KBM-7 (cell line): ENCODE measurements around the gene CNDP1.
"Not testable (repeated sequence)": the region's sequence is repeated elsewhere in the genome, so short reads cannot be mapped to it uniquely, and the experiment has no call there.

ENCODE experiments used
- DNase-seq: peaks from one replicate; pipeline ENCODE4 v3.0.0-alpha.2; 2015
- in situ Hi-C: fragments of 300-500 bp; cut with MboI; formaldehyde crosslinking; loops from 2 replicates; pipeline ENCODE4 v1.14.3; 2020; ENCODE audit warnings: low sequenced_read_pairs, low pct_unique_long_range_greater_than_20kb, mixed read lengths

The CNDP1 gene

DNA sequence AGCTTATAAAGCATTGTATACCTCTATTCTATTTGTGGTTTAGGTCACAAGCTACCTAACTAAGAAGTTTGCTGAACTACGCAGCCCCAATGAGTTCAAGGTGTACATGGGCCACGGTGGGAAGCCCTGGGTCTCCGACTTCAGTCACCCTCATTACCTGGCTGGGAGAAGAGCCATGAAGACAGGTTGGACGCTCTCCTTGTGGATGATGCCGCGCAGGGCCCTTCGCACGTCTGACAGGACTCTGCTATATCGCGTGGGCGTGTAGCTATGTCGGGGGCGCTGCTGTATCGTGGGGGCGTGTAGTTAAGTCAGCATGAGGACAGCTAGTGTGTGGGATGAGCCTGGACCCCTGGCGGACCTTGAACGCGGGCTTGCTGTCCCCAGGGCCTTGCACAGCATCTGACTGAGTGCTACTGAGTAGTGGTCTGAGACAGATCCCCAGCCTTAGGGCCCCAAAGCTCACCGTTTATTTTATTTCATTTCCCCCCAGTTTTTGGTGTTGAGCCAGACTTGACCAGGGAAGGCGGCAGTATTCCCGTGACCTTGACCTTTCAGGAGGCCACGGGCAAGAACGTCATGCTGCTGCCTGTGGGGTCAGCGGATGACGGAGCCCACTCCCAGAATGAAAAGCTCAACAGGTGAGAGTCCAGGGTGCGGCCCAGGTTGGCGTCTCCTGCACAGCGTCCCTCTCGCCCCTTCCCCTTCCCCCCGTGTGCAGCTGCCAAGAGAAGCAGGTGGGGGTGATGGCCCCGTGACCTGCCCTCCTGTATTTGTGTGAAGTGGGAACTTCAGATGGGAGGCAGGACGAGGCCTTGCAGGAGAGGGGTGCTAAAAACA is 15.6 kb upstream of the CNDP1 start:
- in situ Hi-C loops = no loop called here
- no peak for DNase-seq

DNA sequence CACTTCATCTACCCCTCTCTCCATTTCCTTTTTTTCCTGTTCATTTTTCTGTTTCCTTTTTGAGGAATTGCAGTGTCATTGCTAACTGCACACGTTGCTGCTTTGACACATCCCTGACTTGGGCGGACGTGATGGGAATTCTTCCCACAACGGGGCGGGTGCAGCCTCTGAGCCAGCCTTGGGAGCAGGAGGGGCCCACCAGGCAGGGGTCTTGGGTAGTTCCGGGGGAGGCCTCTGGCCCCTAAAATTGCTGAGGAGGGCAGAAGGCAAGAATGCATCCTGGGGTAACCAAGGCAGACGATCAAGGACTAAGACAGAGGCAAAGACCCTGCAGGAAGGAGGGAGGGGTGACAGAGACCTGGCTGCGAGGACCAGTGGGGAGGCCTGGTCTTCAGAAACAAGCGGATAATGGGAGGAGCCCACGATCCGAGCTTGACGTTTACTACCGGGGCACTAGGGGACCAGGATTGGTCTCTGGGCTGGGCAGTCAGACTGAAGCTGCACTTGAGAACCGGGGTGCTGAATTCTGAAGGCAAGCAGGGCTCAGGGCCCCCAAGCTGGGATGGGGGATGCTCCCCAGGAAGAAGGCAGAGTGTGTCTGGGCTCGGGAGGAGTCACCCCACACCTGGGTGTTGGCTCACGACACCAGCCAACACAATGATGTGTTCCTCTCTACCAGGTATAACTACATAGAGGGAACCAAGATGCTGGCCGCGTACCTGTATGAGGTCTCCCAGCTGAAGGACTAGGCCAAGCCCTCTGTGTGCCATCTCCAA is 14.8 kb upstream of the CNDP1 start:
- no peak for DNase-seq
- in situ Hi-C loops = no loop called here

DNA sequence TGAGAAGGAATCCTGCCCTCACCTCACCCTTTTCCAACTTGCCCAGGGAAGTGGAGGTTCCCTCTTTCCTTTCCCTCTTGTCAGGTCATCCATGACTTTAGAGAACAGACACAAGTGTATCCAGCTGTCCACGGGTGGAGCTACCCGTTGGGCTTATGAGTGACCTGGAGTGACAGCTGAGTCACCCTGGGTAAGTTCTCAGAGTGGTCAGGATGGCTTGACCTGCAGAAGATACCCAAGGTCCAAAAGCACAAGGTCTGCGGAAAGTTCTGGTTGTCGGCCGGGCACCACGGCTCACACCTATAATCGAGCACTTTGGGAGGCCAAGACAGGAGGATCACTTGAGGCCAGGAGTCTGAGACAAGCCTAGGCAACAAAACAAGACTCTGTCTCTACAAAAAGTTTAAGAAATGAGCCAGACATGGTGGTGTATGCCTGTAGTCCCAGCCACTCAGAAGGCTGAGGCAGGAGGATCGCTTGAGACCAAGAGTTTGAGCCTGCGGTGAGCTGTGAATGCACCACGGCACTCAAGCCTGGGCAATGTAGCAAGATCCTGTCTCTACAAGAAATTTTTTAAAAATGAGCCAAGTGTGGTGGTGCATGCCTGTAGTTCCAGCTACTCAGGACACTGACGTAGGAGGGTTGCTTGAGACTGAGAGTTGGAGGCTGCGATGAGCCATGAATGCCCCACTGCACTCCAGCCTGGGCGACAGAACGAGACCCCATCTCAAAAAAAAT is 14.0 kb upstream of the CNDP1 start:
- no peak for DNase-seq
- in situ Hi-C loops = no loop called here

DNA sequence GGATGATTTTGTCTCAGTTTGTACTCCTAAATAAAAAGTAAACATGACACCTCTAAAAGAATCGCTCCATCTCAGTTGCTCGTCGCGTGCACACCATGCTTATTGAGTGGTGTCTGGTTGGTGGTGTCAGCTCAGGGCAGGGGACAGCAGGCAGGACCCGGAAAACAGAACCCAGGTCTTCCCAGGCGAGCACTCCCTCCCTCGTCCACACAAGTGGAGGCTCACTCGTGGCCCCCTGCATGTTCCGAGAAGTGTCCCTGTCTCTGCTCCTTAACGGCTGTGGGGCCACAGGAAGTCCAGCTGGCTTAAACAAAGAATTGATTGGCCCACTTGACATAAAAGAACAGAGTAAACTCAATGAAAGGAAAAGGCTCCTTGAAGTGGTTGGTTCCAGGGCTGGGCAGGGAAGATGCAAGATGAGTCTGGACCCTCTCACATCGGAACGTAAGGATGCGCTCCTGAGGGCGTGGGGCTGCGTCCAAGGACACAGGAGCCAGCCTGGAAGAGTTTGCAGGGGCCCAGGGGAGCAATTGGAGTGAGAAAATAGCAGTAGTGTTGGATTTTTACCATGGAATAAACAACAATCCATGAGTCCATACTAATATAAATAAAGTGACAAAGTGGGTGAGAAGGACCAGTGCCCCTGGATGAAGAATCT is 13.1 kb upstream of the CNDP1 start:
- in situ Hi-C loops = no loop called here
- DNase-seq = no peak

DNA sequence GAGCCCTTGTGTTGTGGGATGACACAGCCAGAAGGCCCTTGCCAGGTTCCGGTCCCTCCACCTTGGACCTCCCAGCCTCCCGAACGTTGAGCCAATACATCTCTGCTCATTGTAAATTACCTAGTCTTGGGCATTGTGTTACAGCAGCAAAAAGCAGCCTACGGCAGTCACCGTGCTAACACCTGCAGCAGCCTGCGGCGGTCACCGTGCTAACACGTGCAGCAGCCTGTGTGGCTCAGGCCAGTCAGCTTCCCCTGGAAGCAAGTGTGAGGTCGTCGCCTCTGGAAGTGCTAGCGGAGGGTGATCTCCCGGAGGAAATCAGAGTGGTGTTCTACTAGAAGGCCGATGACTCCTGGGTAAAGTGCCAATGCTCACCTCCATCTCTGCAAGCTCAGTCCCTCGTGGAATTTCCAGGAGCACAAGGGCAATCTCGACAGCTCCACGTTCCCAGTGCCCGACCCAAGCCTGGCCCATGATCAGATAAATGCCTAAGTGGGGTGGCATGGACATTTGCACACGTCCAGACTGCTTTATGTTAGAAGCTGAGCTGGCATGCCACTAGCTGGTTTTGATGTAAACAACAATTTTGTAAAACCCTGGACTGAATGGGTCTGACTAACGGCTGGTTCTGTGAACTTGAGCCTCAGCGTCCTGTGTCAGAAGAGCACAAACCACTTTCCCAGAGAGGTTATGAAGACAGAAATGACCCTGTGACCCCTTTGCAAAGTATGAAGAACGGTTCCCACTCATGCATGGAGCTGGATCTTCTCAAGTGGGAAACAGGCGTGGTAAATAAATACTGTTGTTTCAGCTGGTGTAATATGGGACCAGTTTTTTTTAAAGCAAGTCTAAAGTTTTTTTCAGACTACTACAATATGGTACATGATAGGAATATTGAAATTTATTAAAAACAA is 11.4 kb upstream of the CNDP1 start:
- in situ Hi-C loops = no loop called here
- DNase-seq = no peak

DNA sequence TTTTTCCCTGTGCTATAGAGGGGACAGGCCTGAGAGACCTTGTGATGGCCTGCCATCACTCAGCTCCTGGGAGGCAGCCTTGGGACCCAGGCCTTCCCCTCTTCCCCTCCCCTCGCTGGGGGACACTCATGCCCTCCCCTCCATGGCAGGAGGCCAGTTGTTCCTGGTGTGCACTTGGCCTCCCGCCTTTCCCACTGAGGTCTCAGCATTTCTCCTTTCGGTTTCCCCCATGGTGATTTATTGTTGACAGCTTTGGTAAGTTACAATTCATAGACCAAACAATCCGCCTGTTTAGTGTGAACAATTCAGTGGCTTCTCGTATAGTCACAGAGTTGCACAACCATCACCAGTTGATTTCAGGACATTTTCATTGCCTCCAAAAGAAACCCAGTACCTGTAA is 10.2 kb upstream of the CNDP1 start:
- DNase-seq = peak; percentile 41
- in situ Hi-C loops = no loop called here

DNA sequence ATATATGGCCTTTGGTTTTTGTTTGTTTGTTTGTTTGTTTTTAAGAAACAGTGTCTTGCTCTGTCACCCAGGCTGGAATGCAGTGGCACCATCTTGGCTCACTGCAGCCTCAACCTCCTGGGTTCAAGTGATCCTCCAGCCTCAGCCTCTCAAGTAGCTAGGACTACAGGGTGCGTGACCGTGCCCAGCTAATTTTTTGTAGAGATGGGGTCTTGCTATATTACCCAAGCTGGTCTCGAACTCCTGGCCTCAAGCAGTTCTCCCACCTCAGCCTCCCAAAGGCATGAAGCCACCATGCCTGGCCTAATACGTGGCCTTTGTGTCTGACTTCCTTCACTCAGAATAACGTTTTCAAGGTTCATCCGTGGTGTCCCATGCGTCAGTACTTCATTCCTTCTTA is 9.4 kb upstream of the CNDP1 start:
- DNase-seq, in situ Hi-C loops: not testable (repeated sequence)

DNA sequence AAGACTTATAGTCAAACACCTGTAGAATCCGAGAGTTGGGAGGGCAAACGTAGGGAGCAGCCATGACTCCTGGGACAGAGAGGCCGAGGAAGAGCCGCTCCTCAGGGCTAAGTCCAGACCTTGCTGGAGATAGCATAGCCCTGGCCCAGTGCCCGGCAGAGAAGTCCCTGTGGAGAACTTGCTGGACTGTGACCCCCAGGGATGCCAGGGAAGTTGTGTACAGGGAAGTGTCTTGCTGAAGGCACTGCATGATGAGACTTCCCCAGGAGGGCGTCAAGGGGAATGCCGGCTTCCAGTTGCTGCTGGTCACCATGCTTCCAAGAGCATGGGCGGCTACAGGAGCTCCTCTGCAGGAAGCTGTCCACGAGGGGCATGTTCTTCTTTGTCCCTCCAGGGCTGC is 8.6 kb upstream of the CNDP1 start:
- no peak for DNase-seq
- in situ Hi-C loops = no loop called here

DNA sequence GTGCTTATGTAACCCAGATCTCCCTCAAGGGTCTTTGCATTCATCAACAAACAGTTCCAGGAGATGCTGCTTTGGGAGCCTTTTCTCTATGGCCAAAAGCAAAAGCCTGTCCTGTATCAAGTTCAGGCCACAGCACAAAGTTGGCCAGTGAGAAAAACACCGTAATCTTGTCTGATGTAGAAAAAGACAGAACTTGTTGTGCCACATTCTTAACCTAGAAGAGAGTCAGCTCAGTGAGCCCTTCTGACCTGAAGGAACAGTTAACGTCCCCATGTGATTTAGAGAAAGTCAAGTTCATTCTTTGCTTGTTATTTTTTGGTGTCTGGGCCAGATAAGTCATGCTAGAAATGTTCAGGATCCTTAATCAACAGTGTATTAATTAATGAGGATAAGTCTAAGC is 7.8 kb upstream of the CNDP1 start:
- DNase-seq = no peak
- in situ Hi-C loops = no loop called here

DNA sequence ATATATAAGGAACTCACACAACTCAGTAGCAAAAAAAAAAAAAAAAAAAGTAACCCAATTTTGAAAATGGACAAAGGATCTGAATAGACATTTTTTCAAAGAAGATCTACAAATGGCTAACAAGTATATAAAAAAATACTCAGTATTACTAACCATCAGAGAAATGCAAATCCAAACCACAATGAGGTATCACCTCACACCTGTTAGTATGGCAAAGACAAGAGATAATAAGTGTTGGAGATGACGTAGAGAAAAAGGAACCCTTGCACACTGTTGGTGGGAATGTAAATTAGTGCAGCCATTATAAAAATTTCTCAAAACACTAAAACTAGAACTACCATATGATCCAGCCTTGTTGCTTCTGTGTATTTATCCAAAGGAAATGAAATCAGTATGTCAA is 5.8 kb upstream of the CNDP1 start:
- no peak for DNase-seq
- in situ Hi-C loops = no loop called here

DNA sequence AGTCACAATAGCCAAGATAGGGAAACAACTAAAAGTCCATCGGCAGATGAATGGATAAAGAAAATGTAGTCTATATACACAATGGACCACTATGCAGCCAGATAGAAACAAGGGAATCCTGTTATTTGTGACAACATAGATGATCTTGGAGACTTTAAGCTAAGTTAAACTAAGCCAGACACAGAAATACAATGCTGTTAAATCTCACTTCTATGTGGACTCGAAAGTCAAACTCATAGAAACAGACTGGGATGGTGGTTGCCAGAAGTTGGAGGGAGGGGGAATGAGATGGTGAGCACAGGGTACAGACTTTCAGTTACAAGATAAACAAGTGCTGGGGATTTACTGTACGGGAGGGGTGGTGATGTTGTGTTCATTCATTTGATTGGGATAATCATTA is 5.4 kb upstream of the CNDP1 start:
- in situ Hi-C loops = no loop called here

DNA sequence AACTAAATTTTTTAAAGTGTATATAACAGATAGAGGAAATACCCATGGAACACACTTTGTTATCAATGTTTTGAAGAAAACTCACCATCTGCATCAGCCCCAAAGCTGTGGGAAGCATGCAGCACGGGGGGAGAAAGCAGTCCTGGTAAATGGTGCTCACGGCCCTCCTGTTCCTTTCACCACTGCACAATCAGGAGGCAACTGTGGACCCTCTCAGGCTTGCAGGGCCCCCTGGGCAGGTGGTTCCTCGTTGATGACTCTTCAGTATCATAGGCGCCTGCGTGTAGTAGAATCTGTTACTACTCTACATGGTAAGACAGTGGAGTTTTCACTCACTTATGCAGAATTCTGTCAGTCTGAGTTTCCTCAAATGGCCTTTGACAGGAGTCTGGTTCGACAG is 4.9 kb upstream of the CNDP1 start:
- in situ Hi-C loops = no loop called here
- DNase-seq = no peak

More for the DNA sequence above, 5.4 kb upstream of the CNDP1 start:
- no peak for DNase-seq

DNA sequence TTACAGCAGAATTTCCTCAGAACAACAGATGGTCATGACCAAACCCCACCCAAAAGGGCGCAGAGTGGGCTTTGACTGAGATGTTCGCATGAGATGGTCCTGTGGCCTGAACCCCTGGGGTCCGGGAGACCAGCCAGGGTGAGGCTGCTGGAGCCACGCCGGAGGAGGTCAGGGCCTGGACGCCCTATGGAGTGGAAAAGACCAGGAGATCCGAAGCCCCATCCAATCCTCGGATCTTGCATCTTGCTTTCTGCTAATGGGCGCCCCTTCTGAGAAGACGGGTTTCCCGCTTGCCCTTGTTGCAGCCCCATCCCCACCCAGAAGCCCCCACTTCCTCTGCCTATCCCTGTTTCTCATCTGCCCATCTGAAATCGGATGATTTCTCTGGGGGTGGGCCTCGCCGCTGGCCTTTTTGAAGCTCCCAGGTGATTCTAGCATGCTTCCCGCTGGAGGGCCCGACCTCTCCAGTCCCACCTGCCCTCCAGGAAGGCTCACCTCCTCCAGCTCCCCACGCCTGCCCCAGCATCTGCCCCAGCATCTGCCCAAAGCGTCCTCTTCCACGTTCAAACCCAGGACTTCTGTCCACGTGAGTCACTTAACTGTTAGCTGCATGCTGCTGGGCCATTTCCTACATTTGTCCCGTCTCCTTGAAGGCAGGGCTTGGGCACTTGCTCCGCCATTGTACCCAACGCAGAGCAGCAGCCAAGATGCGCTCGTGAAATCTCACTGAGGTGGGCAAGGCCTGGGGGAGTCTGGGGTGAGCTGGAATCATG is 4.3 kb upstream of the CNDP1 start:
- no peak for DNase-seq
- in situ Hi-C loops = no loop called here

DNA sequence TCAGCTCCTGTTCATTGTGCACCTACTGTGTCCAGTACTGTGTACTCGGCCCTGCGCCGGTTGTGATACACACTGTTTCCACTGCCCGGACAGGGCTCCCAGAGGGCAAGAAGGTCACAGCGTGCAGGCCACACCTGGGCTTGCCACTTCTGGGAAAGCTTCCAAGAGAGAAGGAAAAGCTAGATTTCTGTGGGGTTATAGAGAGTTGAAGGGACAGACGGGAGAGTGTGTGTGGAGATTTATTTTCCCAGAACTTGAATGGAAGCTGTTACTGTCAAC is 3.8 kb upstream of the CNDP1 start:
- in situ Hi-C loops = no loop called here

DNA sequence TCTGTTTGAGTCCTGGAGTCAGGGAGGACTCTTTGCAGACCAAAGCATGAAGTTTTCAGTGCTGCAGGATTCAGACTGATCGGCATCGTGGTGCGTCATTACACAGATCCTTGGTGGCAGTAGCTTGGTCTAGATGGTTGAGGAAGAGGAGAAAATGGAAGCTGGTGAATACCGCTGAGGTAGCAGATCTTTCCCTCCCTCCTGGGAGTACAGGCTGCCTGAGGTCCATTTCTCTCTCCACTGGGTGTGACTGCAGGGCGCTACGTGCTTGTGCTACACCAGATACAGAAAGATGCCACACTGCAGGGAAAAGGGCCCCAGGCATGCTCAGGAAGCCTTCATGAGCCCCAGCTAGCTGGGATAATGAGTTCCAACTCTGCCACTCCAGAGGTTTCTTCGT is 3.3 kb upstream of the CNDP1 start:
- in situ Hi-C loops = no loop called here
- DNase-seq = no peak

More for the DNA sequence above, 3.8 kb upstream of the CNDP1 start:
- DNase-seq = no peak

DNA sequence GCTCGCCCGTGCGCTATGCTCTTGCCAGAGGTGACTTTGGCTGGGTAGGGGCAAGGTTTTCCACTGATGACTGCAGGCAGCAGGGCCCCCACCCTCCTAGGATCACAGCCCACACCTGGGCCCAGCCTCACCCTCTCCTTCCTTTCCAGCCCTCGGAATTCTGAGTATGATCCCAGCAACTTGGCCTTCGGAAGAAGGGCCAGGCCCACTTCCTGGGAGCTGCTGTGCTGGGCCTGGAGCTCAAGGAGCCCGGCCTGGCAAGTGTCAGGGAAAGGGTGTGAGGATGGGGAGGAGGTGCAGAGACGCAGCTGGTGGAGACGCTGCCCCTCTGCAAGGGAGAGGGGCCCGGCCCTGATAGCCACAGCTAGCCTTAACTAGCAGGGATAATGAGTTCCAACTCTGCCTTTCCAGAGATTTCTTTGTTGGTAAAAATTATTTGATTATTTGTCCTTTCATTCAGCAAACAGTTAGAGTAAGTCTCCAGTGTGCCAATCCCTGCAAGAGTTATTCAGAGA is 1.7 kb upstream of the CNDP1 start:
- in situ Hi-C loops = no loop called here
- no peak for DNase-seq

DNA sequence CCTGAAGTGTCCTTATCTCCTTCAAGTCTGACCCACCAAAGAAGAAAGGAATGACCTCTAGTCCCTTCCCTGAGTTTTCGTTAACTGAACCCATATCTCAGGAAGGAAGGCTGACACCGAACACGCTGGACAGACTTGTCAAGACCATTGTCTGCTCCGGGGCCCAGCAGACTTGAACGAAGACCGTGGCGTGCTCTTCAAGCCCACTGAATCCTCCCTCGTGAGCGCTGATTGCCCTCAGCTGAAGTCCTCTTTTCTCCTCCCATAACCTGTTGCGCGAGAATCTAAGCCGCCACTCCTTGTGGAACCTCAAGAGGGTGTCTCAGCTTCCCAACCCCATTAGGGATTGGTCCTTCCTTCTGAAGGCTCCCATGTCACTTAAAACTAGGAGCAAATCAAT is 634 bp upstream of the CNDP1 start:
- no peak for DNase-seq
- in situ Hi-C loops = no loop called here
